Duodenal mucosa (tissue), 2 donors: ENCODE data around the gene PROK1.

Source experiments
- H3K27ac ChIP-seq: one replicate; pipeline ENCODE4 v1.7.0; 2013; ENCODE audit warnings: low read depth, low read length
- H3K27me3 ChIP-seq, 2 donors: one replicate each; pipeline ENCODE4 v1.7.0; 2013; ENCODE audit warnings: low read length in 2 of 2, control low read depth in 1 of 2; ENCODE audit not compliant: insufficient read depth in 2 of 2, control insufficient read depth in 1 of 2
- H3K36me3 ChIP-seq, 2 donors: one replicate each; pipeline ENCODE4 v1.7.0; 2013; ENCODE audit warnings: low read length in 2 of 2, control low read depth in 1 of 2; ENCODE audit not compliant: insufficient read depth in 2 of 2, control insufficient read depth in 1 of 2
- H3K4me1 ChIP-seq, 2 donors: one replicate each; pipeline ENCODE4 v1.7.0; 2013; ENCODE audit warnings: low read length in 2 of 2, control low read depth in 1 of 2; ENCODE audit not compliant: insufficient read depth in 2 of 2, control insufficient read depth in 1 of 2
- H3K4me3 ChIP-seq, 2 donors: one replicate each; pipeline ENCODE4 v1.7.0; 2013; ENCODE audit warnings: low read length in 2 of 2, low read depth in 1 of 2
- H3K9ac ChIP-seq, 2 donors: one replicate each; pipeline ENCODE4 v1.7.0; 2013; ENCODE audit warnings: low read length in 2 of 2, low read depth in 1 of 2
- H3K9me3 ChIP-seq, 2 donors: one replicate each; pipeline ENCODE4 v1.7.0; 2013; ENCODE audit warnings: low read length in 2 of 2, control low read depth in 1 of 2; ENCODE audit not compliant: control insufficient read depth in 1 of 2

Gene PROK1

GRCh38 chr1:110464340-110464739 lies 13.4 kb downstream of the PROK1 start:
- Histone ChIP-seq H3K36me3 (no peaks in the 10 kb centered on the region), H3K9me3 (no peaks in the 10 kb centered on the region), H3K4me3 (no peak overlapping the region), H3K4me1 (peaks cover 0 to 17% of the 10 kb centered on the region in 2 donors), H3K27ac (no peak overlapping the region), H3K27me3 (peaks cover 0 to 3% of the 10 kb centered on the region in 2 donors), H3K9ac (no peak overlapping the region)

GRCh38 chr1:110465038-110465813 lies 14.3 kb downstream of the PROK1 start:
- H3K4me1 ChIP-seq = peaks cover 0 to 17% of the 10 kb centered on the region in 2 donors
- no peaks in the 10 kb centered on the region for H3K9me3 ChIP-seq
- peaks cover 0 to 3% of the 10 kb centered on the region in 2 donors for H3K27me3 ChIP-seq
- H3K36me3 ChIP-seq = no peaks in the 10 kb centered on the region
- no peak overlapping the region for H3K4me3 ChIP-seq
- H3K9ac ChIP-seq = no peak overlapping the region
- H3K27ac ChIP-seq = no peak overlapping the region

- Histone ChIP-seq H3K27ac (no peak overlapping the region), H3K9me3 (no peaks in the 10 kb centered on the region), H3K36me3 (no peaks in the 10 kb centered on the region), H3K4me1 (peaks cover 0 to 17% of the 10 kb centered on the region in 2 donors), H3K9ac (no peak overlapping the region), H3K27me3 (peaks cover 0 to 2% of the 10 kb centered on the region in 2 donors), H3K4me3 (no peak overlapping the region)
These were observed 14.9 kb downstream of the PROK1 start for GRCh38 chr1:110465814-110466380.

DNA sequence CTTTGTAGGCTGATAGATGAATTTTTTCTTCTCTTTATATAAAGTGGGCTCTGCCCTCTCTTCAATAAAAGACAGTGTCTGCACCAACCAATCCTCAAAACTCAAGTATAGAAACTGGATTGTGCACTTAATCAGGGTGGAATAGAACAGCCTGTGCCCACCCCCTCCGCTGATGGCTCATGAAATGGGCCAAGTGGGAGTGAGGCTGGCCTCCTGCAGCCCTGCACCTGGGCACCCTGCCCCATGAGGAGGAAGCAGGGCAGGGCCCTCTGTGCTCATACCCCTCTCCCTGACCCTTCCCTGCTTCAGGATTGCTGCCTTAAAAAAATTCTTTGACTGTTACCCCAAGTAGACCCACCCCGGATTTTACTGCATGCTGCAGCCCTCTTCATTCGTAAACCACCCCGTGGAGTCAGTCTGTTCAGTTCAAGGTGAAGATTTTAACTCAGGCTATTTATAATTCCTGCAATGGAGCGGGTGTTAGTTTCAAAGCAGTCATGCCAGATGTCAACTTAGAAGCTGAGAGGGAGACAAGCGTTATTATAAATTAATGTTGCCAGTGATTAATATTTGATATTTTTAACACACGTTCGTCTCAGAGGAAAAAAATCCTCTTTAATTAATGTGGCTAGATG lies 15.8 kb downstream of the PROK1 start:
- Histone ChIP-seq H3K9ac (no peak overlapping the region), H3K4me3 (no peak overlapping the region), H3K9me3 (no peaks in the 10 kb centered on the region), H3K27me3 (no peaks in the 10 kb centered on the region), H3K27ac (no peak overlapping the region), H3K36me3 (no peaks in the 10 kb centered on the region), H3K4me1 (peaks cover 0 to 17% of the 10 kb centered on the region in 2 donors)

DNA sequence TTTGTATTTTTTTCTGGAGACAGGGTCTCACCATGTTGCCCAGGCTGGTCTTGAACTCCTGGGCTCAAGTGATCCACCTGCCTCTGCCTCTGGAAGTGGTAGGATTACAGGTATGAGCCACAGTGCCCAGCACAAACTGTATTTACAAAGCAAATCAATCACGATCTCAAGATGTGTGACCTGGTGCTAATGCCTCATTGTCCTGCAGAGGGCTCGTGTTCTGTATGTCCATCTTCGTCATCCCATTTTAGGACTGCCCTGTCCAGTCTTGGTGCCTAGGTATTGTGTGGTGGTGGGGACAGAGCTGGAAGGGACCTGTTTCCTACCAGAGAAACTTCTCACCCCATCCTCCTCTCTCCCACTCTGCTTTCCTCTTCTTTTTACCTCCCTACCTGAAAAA lies 20.2 kb downstream of the PROK1 start:
- H3K36me3 ChIP-seq = no peaks in the 10 kb centered on the region
- H3K4me3 ChIP-seq = no peak overlapping the region
- H3K9me3 ChIP-seq = no peaks in the 10 kb centered on the region
- H3K27ac ChIP-seq = no peak overlapping the region
- no peaks in the 10 kb centered on the region for H3K27me3 ChIP-seq
- peaks cover 0 to under 1% of the 10 kb centered on the region in 2 donors for H3K4me1 ChIP-seq
- H3K9ac ChIP-seq = no peak overlapping the region

- H3K4me1 ChIP-seq = peaks cover 9 to 13% of the 10 kb centered on the region in 2 donors
- H3K27ac ChIP-seq = no peak overlapping the region
- H3K27me3 ChIP-seq = no peaks in the 10 kb centered on the region
- no peak overlapping the region for H3K9ac ChIP-seq
- no peak overlapping the region for H3K4me3 ChIP-seq
- H3K36me3 ChIP-seq = no peaks in the 10 kb centered on the region
- no peaks in the 10 kb centered on the region for H3K9me3 ChIP-seq
These were observed 21.6 kb downstream of the PROK1 start for GRCh38 chr1:110472546-110472945.

- H3K9ac ChIP-seq = no peak overlapping the region
- no peaks in the 10 kb centered on the region for H3K27me3 ChIP-seq
- no peaks in the 10 kb centered on the region for H3K36me3 ChIP-seq
- H3K9me3 ChIP-seq = no peaks in the 10 kb centered on the region
- H3K27ac ChIP-seq = no peak overlapping the region
- H3K4me1 ChIP-seq = peaks cover 26 to 27% of the 10 kb centered on the region in 2 donors
- H3K4me3 ChIP-seq = no peak overlapping the region
These were observed 23.5 kb downstream of the PROK1 start for GRCh38 chr1:110474444-110474843.

GRCh38 chr1:110475362-110476027 lies 24.5 kb downstream of the PROK1 start:
- Histone ChIP-seq H3K9ac (no peak overlapping the region), H3K4me1 (peaks cover 27 to 30% of the 10 kb centered on the region in 2 donors), H3K36me3 (no peaks in the 10 kb centered on the region), H3K9me3 (no peaks in the 10 kb centered on the region), H3K27ac (no peak overlapping the region), H3K4me3 (no peak overlapping the region), H3K27me3 (no peaks in the 10 kb centered on the region)

DNA sequence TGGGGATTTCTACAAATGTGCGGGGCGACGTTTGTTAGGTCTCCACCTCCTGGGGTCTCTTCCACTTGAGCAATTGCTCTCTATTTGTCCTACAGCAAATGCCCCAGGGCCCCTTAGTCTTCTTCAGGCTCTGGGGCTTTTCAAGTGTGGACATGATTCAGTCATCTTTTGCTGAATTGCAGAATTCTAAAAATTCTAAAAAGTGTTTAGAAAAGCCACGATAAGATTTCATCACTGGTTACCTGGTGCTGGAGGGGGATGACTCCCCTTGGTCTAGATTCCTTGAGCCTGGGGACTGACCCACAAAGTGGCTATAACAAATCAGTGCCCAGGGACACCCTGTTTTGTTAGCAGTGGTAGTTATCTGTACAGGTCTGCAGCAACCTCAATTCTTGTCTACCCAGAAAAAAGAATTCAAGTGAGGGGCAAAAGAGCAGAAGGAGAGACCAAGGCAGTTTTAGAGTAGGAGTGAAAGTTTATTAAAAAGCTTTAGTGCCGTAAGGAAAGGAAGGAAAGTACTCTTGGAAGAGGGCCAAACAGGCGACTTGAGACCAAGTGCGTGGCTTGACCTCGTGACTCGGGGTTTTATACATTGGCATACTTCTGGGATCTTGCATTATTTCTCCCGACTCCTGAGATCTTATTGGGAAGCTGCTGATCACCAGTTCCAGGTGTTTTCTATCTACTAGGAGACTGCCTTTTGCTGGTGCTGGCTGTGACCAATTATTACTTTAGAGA lies 25.2 kb downstream of the PROK1 start:
- Histone ChIP-seq H3K4me3 (no peak overlapping the region), H3K36me3 (no peaks in the 10 kb centered on the region), H3K9ac (no peak overlapping the region), H3K27ac (no peak overlapping the region), H3K27me3 (no peaks in the 10 kb centered on the region), H3K4me1 (peaks cover 27 to 30% of the 10 kb centered on the region in 2 donors), H3K9me3 (no peaks in the 10 kb centered on the region)
